Uterus (tissue), 4 donors: ENCODE measurements around the gene CST9L. TPM values are rescaled to one million over a fixed set of nuclear protein-coding genes. Genes with fewer than 3 reads are reported as not detected.

ENCODE experiments used
- DNase-seq, 2 donors: peaks; one replicate each; pipeline ENCODE4 v3.0.0-alpha.2; 2019 to 2020
- H3K27ac ChIP-seq, 2 donors: fragments of 200-600 bp; sonication (generic); 1 replicate in 1 of 2; 2 replicates in 1 of 2; pipeline ENCODE4 v1.5.1; 2016 to 2018
- H3K27me3 ChIP-seq, 2 donors: fragments of 200-600 bp; sonication (generic); one replicate each; pipeline ENCODE4 v1.5.1; 2018 to 2019; ENCODE audit warnings: control low read depth in 1 of 2
- H3K36me3 ChIP-seq, 2 donors: fragments of 200-600 bp; sonication (generic); one replicate each; pipeline ENCODE4 v1.5.1; 2019; ENCODE audit warnings: control low read depth in 1 of 2
- H3K4me1 ChIP-seq, 2 donors: fragments of 200-600 bp; sonication (generic); one replicate each; pipeline ENCODE4 v1.5.1; 2018 to 2019; ENCODE audit warnings: control low read depth in 1 of 2
- H3K4me3 ChIP-seq, 2 donors: fragments of 200-600 bp; sonication (generic); 1 replicate in 1 of 2; 2 replicates in 1 of 2; pipeline ENCODE4 v1.5.1; 2018 to 2019; ENCODE audit warnings: mild to moderate bottlenecking in 1 of 2
- H3K9me3 ChIP-seq, 2 donors: fragments of 200-600 bp; sonication (generic); one replicate each; pipeline ENCODE4 v1.5.1; 2019; ENCODE audit warnings: control low read depth in 1 of 2
- CTCF ChIP-seq, 4 experiments: fragments of 200-600 bp in 2 of 4; fragments of 450-650 bp in 2 of 4; sonication (generic) in 2 of 4; IDR thresholded peaks; one replicate each; pipeline ENCODE4 v1.5.1; 2016 to 2019; ENCODE audit warnings: antibody characterized with exemption in 4 of 4, mild to moderate bottlenecking in 2 of 4, moderate library complexity in 1 of 4
- POLR2A ChIP-seq, 2 donors: fragments of 450-650 bp; IDR thresholded peaks; one replicate each; pipeline ENCODE4 v1.6.1; 2016; ENCODE audit warnings: antibody characterized with exemption in 2 of 2, mild to moderate bottlenecking in 1 of 2, moderate library complexity in 1 of 2
- intact Hi-C: fragments of 100-400 bp; cut with DNase I; formaldehyde crosslinking; loops from one replicate; pipeline ENCODE4 v1.15.1; 2023; ENCODE audit warnings: low total_unique reads
- total RNA-seq, 4 donors: library from RNA; depleted of rRNA in 3 of 4; stranded (reverse); fragments of >200 nt in 3 of 4; gene quantifications; one replicate each; pipeline versions ENCODE4 v1.1.0 to v1.2.4, GENCODE V29; 2014 to 2023
- donor health status: DM: yes; HTN: yes; CAD: no.

The CST9L gene
- total RNA-seq, 4 donors from 2014 or later, result not detected

GRCh38 chr20:23568971-23569330 lies 667 bp upstream of the CST9L start:
- H3K4me1 ChIP-seq, result no peaks in the 10 kb centered on the region
- TF ChIP-seq POLR2A (IDR thresholded peaks at IDR 0.05), result no peak
- H3K27ac ChIP-seq, result no peak overlapping the region
- no peaks in the 10 kb centered on the region for H3K36me3 ChIP-seq
- intact Hi-C loops, result no loop called here
- no peaks in the 10 kb centered on the region for H3K9me3 ChIP-seq
- H3K27me3 ChIP-seq, result no peaks in the 10 kb centered on the region
- DNase-seq, result no peak
- no peak overlapping the region for H3K4me3 ChIP-seq

- TF ChIP-seq CTCF (IDR thresholded peaks at IDR 0.05), result no peak
- no peak for TF ChIP-seq POLR2A (IDR thresholded peaks at IDR 0.05)
- intact Hi-C loops, result no loop called here
- DNase-seq, result no peak
Observed at GRCh38 chr20:23566199-23566932, 1.9 kb downstream of the CST9L start.

GRCh38 chr20:23565503-23566045 lies 2.7 kb downstream of the CST9L start:
- intact Hi-C loops, result no loop called here
- H3K9me3 ChIP-seq, result no peaks in the 10 kb centered on the region
- no peak overlapping the region for H3K27ac ChIP-seq
- no peaks in the 10 kb centered on the region for H3K4me1 ChIP-seq
- TF ChIP-seq POLR2A (IDR thresholded peaks at IDR 0.05) (no peak), CTCF (IDR thresholded peaks at IDR 0.05) (no peak)
- no peak for DNase-seq
- H3K27me3 ChIP-seq, result no peaks in the 10 kb centered on the region
- H3K36me3 ChIP-seq, result no peaks in the 10 kb centered on the region
- no peak overlapping the region for H3K4me3 ChIP-seq

More at GRCh38 chr20:23566199-23566932, 1.9 kb downstream of the CST9L start:
- Histone ChIP-seq H3K9me3 (no peaks in the 10 kb centered on the region), H3K27me3 (no peaks in the 10 kb centered on the region), H3K27ac (no peak overlapping the region), H3K36me3 (no peaks in the 10 kb centered on the region), H3K4me3 (no peak overlapping the region), H3K4me1 (no peaks in the 10 kb centered on the region)

- H3K9me3 ChIP-seq, result no peaks in the 10 kb centered on the region
- intact Hi-C loops, result no loop called here
- TF ChIP-seq POLR2A (IDR thresholded peaks at IDR 0.05) (no peak), CTCF (IDR thresholded peaks at IDR 0.05) (no peak)
- DNase-seq, result no peak
- no peak overlapping the region for H3K4me3 ChIP-seq
- H3K4me1 ChIP-seq, result no peaks in the 10 kb centered on the region
- no peak overlapping the region for H3K27ac ChIP-seq
- H3K36me3 ChIP-seq, result no peaks in the 10 kb centered on the region
- H3K27me3 ChIP-seq, result no peaks in the 10 kb centered on the region
Observed at GRCh38 chr20:23564927-23565326, 3.4 kb downstream of the CST9L start.

- no peak for DNase-seq
Observed at GRCh38 chr20:23562721-23563342, 5.5 kb downstream of the CST9L start.

More at GRCh38 chr20:23562721-23563342, 5.5 kb downstream of the CST9L start:
- Histone ChIP-seq H3K27ac (no peak overlapping the region), H3K4me1 (no peaks in the 10 kb centered on the region), H3K9me3 (no peaks in the 10 kb centered on the region), H3K36me3 (no peaks in the 10 kb centered on the region), H3K27me3 (no peaks in the 10 kb centered on the region), H3K4me3 (no peak overlapping the region)
- no peak for TF ChIP-seq POLR2A (IDR thresholded peaks at IDR 0.05)
- TF ChIP-seq CTCF (IDR thresholded peaks at IDR 0.05), result no peak
- intact Hi-C loops, result no loop called here
